SK-N-SH treated with all-trans-retinoic acid at 6 μM for 48 hours (cell line): ENCODE results near the gene AHRR.

ENCODE experiments used
- ATAC-seq: fragments of 200-7000 bp; cut with Tn5 transposase; 3 replicates; pipeline ENCODE4 v1.9.1; 2020; ENCODE audit warnings: mild to moderate bottlenecking, moderate library complexity
- ARNTL ChIP-seq: fragments of 450-650 bp; formaldehyde crosslinking; IDR thresholded peaks from 2 replicates; pipeline ENCODE4 v1.5.0; 2020; ENCODE audit warnings: low read depth, mild to moderate bottlenecking, moderate library complexity, borderline replicate concordance
- BACH2 ChIP-seq: fragments of 250-450 bp; sonication (Bioruptor Pico); IDR thresholded peaks from 2 replicates; pipeline ENCODE4 v1.9.0; 2021; ENCODE audit warnings: mild to moderate bottlenecking, borderline replicate concordance
- CREB5 ChIP-seq: fragments of 250-450 bp; sonication (Bioruptor Pico); IDR thresholded peaks from 2 replicates; pipeline ENCODE4 v1.5.1; 2020; ENCODE audit warnings: low read depth, mild to moderate bottlenecking, moderate library complexity
- CSDC2 ChIP-seq: fragments of 250-450 bp; sonication (Bioruptor Pico); IDR thresholded peaks from 2 replicates; pipeline ENCODE4 v1.5.0; 2020; ENCODE audit warnings: mild to moderate bottlenecking, moderate library complexity
- ESRRG ChIP-seq: fragments of 250-450 bp; sonication (Bioruptor Pico); IDR thresholded peaks from 2 replicates; pipeline ENCODE4 v1.6.1; 2021; ENCODE audit warnings: mild to moderate bottlenecking
- GLIS3 ChIP-seq: fragments of 250-450 bp; sonication (Bioruptor Pico); IDR thresholded peaks from 2 replicates; pipeline ENCODE4 v1.5.0; 2020; ENCODE audit warnings: mild to moderate bottlenecking, moderate library complexity
- PATZ1 ChIP-seq: fragments of 250-450 bp; sonication (Bioruptor Pico); IDR thresholded peaks from 2 replicates; pipeline ENCODE4 v1.8.0; 2020; ENCODE audit warnings: mild to moderate bottlenecking, moderate library complexity, borderline replicate concordance
- PPARA ChIP-seq: fragments of 250-450 bp; sonication (Bioruptor Pico); IDR thresholded peaks from 2 replicates; pipeline ENCODE4 v1.5.0; 2020; ENCODE audit warnings: mild to moderate bottlenecking, borderline replicate concordance
- RARB ChIP-seq: fragments of 250-450 bp; sonication (Bioruptor Pico); IDR thresholded peaks from 2 replicates; pipeline ENCODE4 v1.8.0; 2021; ENCODE audit warnings: mild to moderate bottlenecking, moderate library complexity
- TCF4 ChIP-seq: fragments of 250-450 bp; sonication (Bioruptor Pico); IDR thresholded peaks from 2 replicates; pipeline ENCODE4 v1.8.0; 2021; ENCODE audit warnings: mild to moderate bottlenecking, moderate library complexity, borderline replicate concordance
- TOX ChIP-seq: fragments of 250-450 bp; sonication (Bioruptor Pico); IDR thresholded peaks from 2 replicates; pipeline ENCODE4 v1.8.0; 2021; ENCODE audit warnings: mild to moderate bottlenecking, moderate library complexity, borderline replicate concordance
- ZC3H10 ChIP-seq: fragments of 250-450 bp; sonication (Bioruptor Pico); IDR thresholded peaks from 2 replicates; pipeline ENCODE4 v1.5.1; 2021; ENCODE audit warnings: mild to moderate bottlenecking, moderate library complexity
- ZFP3 ChIP-seq: fragments of 250-450 bp; sonication (Bioruptor Pico); IDR thresholded peaks from 2 replicates; pipeline ENCODE4 v1.5.0; 2020; ENCODE audit warnings: mild to moderate bottlenecking, moderate library complexity
- ZFP30 ChIP-seq: fragments of 450-650 bp; formaldehyde crosslinking; IDR thresholded peaks from 2 replicates; pipeline ENCODE4 v1.5.0; 2022; ENCODE audit warnings: mild to moderate bottlenecking, moderate library complexity
- ZNF70 ChIP-seq: fragments of 450-650 bp; formaldehyde crosslinking; IDR thresholded peaks from 2 replicates; pipeline ENCODE4 v1.5.0; 2020; ENCODE audit warnings: mild to moderate bottlenecking, moderate library complexity
- ZNF8 ChIP-seq: fragments of 450-650 bp; formaldehyde crosslinking; IDR thresholded peaks from 2 replicates; pipeline ENCODE4 v1.5.0; 2020; ENCODE audit warnings: mild to moderate bottlenecking, moderate library complexity
- TF ChIP-seq, protein P1 (sequence below): fragments of 250-450 bp; sonication (Bioruptor Pico); IDR thresholded peaks from 2 replicates; pipeline ENCODE4 v1.5.0; 2020; ENCODE audit warnings: mild to moderate bottlenecking, moderate library complexity
- TF ChIP-seq, protein P2 (sequence below): fragments of 250-450 bp; sonication (Bioruptor Pico); IDR thresholded peaks from 2 replicates; pipeline ENCODE4 v1.8.0; 2021; ENCODE audit warnings: low read depth, mild to moderate bottlenecking, moderate library complexity, borderline replicate concordance
- TF ChIP-seq, protein P3 (sequence below): fragments of 250-450 bp; sonication (Bioruptor Pico); IDR thresholded peaks from 2 replicates; pipeline ENCODE4 v1.5.1; 2021; ENCODE audit warnings: mild to moderate bottlenecking, moderate library complexity

AHRR gene

DNA sequence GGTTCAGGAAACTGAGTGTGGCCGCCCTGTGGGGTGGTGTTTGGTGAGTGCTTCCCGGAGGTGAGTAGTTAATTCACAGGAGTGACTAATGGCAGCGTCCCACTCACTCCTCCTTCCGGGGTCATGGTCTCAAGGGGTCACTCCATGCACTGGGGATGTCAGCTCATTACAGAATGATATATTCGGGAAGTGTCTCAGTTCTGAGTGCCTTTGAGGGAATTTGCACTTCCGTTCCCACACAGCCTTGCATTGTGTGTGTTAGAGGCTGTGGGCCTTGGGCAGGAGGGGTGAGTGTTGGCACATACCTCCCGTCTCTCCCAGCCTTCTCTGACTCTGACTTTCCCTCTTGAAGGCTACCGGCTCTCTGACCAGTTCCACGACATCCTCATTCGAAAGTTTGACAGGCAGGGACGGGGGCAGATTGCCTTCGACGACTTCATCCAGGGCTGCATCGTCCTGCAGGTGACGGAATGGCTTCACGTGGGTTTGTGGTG lies 10.5 kb upstream of the AHRR start:
- TF ChIP-seq ZFP30 (CRISPR knock-in tag): no peak
- no peak for TF ChIP-seq ZNF8 (CRISPR knock-in tag)
- no peak for TF ChIP-seq PPARA (CRISPR knock-in tag)
- TF ChIP-seq CREB5 (CRISPR knock-in tag): no peak
- no peak for TF ChIP-seq CSDC2 (CRISPR knock-in tag)
- TF ChIP-seq GLIS3: no peak
- TF ChIP-seq ZFP3: no peak
- no peak for TF ChIP-seq ZC3H10 (CRISPR knock-in tag)
- no peak for TF ChIP-seq RARB (CRISPR knock-in tag)
- no peak for TF ChIP-seq ARNTL (CRISPR knock-in tag)
- TF ChIP-seq, protein P1, sequence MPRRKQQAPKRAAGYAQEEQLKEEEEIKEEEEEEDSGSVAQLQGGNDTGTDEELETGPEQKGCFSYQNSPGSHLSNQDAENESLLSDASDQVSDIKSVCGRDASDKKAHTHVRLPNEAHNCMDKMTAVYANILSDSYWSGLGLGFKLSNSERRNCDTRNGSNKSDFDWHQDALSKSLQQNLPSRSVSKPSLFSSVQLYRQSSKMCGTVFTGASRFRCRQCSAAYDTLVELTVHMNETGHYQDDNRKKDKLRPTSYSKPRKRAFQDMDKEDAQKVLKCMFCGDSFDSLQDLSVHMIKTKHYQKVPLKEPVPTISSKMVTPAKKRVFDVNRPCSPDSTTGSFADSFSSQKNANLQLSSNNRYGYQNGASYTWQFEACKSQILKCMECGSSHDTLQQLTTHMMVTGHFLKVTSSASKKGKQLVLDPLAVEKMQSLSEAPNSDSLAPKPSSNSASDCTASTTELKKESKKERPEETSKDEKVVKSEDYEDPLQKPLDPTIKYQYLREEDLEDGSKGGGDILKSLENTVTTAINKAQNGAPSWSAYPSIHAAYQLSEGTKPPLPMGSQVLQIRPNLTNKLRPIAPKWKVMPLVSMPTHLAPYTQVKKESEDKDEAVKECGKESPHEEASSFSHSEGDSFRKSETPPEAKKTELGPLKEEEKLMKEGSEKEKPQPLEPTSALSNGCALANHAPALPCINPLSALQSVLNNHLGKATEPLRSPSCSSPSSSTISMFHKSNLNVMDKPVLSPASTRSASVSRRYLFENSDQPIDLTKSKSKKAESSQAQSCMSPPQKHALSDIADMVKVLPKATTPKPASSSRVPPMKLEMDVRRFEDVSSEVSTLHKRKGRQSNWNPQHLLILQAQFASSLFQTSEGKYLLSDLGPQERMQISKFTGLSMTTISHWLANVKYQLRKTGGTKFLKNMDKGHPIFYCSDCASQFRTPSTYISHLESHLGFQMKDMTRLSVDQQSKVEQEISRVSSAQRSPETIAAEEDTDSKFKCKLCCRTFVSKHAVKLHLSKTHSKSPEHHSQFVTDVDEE (CRISPR knock-in tag): no peak
- TF ChIP-seq, protein P2, sequence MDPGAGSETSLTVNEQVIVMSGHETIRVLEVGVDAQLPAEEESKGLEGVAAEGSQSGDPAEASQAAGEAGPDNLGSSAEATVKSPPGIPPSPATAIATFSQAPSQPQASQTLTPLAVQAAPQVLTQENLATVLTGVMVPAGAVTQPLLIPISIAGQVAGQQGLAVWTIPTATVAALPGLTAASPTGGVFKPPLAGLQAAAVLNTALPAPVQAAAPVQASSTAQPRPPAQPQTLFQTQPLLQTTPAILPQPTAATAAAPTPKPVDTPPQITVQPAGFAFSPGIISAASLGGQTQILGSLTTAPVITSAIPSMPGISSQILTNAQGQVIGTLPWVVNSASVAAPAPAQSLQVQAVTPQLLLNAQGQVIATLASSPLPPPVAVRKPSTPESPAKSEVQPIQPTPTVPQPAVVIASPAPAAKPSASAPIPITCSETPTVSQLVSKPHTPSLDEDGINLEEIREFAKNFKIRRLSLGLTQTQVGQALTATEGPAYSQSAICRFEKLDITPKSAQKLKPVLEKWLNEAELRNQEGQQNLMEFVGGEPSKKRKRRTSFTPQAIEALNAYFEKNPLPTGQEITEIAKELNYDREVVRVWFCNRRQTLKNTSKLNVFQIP (CRISPR knock-in tag): no peak
- no peak for TF ChIP-seq ZNF70 (CRISPR knock-in tag)
- ATAC-seq: no peak

DNA sequence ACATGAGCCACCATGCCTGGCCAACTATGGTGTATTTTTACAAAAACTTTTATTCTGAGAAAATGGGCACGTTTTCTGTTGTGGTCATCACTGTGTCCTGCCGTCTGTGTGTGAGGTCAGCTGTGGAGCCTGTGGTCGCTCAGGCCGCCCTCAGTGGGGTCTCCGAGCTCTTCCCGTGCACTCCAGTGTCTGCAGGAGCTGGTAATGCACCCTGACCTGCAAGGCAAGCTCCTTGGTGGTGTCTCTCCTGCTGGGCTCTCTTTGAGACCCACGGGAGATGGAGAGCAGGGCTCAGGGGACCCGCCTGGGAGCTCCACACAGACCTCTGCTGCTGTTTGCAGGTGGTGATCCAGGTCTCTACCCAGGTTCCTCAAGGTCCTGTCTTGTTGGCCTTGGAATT lies 9.6 kb upstream of the AHRR start:
- TF ChIP-seq, protein P3, sequence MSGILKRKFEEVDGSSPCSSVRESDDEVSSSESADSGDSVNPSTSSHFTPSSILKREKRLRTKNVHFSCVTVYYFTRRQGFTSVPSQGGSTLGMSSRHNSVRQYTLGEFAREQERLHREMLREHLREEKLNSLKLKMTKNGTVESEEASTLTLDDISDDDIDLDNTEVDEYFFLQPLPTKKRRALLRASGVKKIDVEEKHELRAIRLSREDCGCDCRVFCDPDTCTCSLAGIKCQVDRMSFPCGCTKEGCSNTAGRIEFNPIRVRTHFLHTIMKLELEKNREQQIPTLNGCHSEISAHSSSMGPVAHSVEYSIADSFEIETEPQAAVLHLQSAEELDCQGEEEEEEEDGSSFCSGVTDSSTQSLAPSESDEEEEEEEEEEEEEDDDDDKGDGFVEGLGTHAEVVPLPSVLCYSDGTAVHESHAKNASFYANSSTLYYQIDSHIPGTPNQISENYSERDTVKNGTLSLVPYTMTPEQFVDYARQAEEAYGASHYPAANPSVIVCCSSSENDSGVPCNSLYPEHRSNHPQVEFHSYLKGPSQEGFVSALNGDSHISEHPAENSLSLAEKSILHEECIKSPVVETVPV (CRISPR knock-in tag): no peak
- TF ChIP-seq ZC3H10 (CRISPR knock-in tag): no peak
- TF ChIP-seq CREB5 (CRISPR knock-in tag): no peak
- TF ChIP-seq TCF4 (CRISPR knock-in tag): no peak
- no peak for TF ChIP-seq PATZ1 (CRISPR knock-in tag)
- no peak for TF ChIP-seq ZFP30 (CRISPR knock-in tag)
- no peak for TF ChIP-seq RARB (CRISPR knock-in tag)
- TF ChIP-seq, protein P2 (CRISPR knock-in tag): no peak
- no peak for TF ChIP-seq ZFP3
- no peak for TF ChIP-seq ZNF8 (CRISPR knock-in tag)
- no peak for TF ChIP-seq ESRRG
- TF ChIP-seq, protein P1 (CRISPR knock-in tag): no peak
- TF ChIP-seq PPARA (CRISPR knock-in tag): no peak
- no peak for TF ChIP-seq BACH2 (CRISPR knock-in tag)
- no peak for TF ChIP-seq CSDC2 (CRISPR knock-in tag)
- TF ChIP-seq TOX (CRISPR knock-in tag): no peak
- ATAC-seq: no peak
